ENCODE data around the gene ATXN1. TPM values are rescaled to one million over a fixed set of nuclear protein-coding genes. Genes with fewer than 3 reads are reported as not detected.
"Not testable (repeated sequence)": the region's sequence is repeated elsewhere in the genome, so short reads cannot be mapped to it uniquely, and the experiment has no call there.

ATXN1 gene
- total RNA-seq, 1 donor from 2014 or later = 69.1 TPM

DNA sequence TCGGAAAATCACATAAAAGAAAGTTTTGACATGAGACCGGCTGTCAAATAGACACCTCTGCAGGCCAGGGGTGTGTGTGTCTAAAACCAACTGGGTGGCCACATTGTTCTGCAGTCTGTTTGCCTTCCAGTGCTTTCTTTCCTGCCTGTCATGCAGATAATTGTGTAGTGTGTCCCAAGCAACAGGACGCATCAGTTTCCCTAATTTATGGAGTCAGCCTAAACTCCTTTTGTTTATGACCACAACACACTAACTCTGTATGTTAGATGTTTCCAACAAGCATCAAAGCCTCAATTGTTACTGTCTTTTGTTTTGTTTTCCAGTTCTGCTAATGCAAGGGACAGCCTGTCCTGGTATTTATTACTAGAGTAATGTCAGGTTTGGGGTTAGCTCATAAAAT is 205.7 kb downstream of the ATXN1 start:
- Mint-ChIP-seq H3K36me3 (ENCODE audit: low read depth) (peaks cover 38% of the 10 kb centered on the region), H3K27me3 (ENCODE audit: low read depth) (no peaks in the 10 kb centered on the region), H3K9me3 (no peaks in the 10 kb centered on the region), H3K27ac (no peak overlapping the region), H3K4me1 (ENCODE audit: low read depth) (peaks cover 4% of the 10 kb centered on the region), H3K4me3 (ENCODE audit: low read depth) (no peak overlapping the region)
- intact Hi-C loops (cut with micrococcal nuclease) = no loop called here
- DNase-seq (ENCODE audit: low spot score) = no peak

DNA sequence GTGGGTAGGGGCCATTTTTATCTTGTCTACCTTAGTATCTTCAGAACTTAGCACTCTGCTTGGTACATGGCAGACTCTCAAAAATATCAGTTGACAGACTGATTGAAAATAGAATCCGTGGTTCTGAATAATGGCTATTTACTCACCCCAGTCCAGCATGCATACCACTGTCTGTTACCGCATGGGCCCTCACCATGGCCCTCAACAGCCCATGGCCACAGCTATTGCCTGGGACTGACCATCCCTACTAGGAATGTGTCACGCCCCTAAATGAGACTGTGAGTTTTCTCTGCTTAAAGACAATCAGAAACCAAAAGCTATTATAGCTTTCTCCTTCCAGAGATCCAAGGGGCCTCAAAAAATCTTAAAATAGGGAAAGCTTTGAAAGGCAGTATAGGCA is 207.7 kb downstream of the ATXN1 start:
- intact Hi-C loops (cut with micrococcal nuclease) = no loop called here
- H3K36me3 Mint-ChIP-seq (ENCODE audit: low read depth) = peaks cover 41% of the 10 kb centered on the region
- H3K4me1 Mint-ChIP-seq (ENCODE audit: low read depth) = peaks cover 4% of the 10 kb centered on the region
- no peak overlapping the region for H3K4me3 Mint-ChIP-seq (ENCODE audit: low read depth)
- H3K9me3 Mint-ChIP-seq = no peaks in the 10 kb centered on the region
- H3K27ac Mint-ChIP-seq = no peak overlapping the region
- no peak for DNase-seq (ENCODE audit: low spot score)
- H3K27me3 Mint-ChIP-seq (ENCODE audit: low read depth) = no peaks in the 10 kb centered on the region

DNA sequence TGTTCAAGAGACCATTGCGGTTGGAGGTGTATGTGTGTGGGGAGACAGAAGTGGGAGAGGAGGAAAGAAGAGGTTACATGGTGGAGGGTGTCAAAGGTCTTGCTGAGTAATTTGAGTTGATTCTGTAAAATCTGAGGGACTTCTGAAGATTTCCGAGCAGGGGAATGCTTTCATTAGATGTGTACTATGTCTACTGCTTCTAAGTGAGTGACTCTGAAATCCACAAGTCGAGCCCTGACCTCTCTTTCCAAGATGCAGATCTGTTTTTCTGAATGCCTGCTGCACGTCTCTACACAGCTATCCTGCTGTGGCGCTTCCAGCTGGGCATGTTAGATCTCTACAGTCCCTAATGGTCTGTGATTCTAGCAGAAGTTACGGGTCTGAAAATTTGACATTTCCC is 209.8 kb downstream of the ATXN1 start:
- Mint-ChIP-seq H3K4me3 (ENCODE audit: low read depth) (no peak overlapping the region), H3K27me3 (ENCODE audit: low read depth) (no peaks in the 10 kb centered on the region), H3K4me1 (ENCODE audit: low read depth) (peaks cover 8% of the 10 kb centered on the region), H3K9me3 (no peaks in the 10 kb centered on the region), H3K36me3 (ENCODE audit: low read depth) (peaks cover 51% of the 10 kb centered on the region), H3K27ac (no peak overlapping the region)
- intact Hi-C loops (cut with micrococcal nuclease) = no loop called here
- no peak for DNase-seq (ENCODE audit: low spot score)

DNA sequence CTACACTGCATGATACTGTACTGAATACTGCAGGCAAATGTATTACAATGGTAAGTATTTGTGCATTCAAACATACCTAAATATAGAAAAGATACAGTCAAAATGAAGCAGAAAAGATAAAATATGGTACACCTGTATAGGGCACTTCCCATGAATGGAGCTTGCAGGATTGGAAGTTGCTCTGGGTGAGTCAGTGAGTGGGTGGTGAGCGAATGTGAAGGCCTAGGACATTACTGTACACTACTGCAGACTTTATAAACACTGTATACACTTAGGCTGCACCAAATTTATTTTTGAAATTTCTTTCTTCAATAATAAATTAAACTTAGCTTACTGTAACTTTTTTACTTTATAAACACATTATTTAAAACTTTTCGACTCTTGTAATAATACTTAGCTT is 213.1 kb downstream of the ATXN1 start:
- Mint-ChIP-seq H3K27me3 (ENCODE audit: low read depth) (no peaks in the 10 kb centered on the region), H3K27ac (no peak overlapping the region), H3K36me3 (ENCODE audit: low read depth) (peaks cover 51% of the 10 kb centered on the region), H3K4me3 (ENCODE audit: low read depth) (no peak overlapping the region), H3K9me3 (no peaks in the 10 kb centered on the region), H3K4me1 (ENCODE audit: low read depth) (peaks cover 21% of the 10 kb centered on the region)
- no peak for DNase-seq (ENCODE audit: low spot score)
- intact Hi-C loops (cut with micrococcal nuclease) = no loop called here

DNA sequence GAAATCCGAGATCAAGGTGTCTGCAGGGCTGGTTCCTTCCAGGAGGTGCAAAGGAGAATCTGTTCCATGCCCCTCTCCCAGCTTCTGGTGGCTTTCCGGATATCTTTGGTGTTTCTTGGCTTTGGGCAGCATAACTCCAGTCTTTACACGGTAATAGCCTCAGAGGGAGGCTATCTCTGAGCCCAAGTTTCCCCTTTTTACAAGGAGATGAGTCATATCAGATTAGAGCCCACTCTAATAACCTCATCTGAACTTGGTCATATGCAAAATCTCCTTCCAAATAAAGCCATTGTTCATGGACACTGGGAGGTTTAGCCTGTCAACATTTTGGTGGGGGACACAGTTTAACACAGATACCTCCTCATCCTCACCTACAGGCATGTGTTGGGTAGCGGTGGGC is 213.7 kb downstream of the ATXN1 start:
- DNase-seq (ENCODE audit: low spot score) = no peak

DNA sequence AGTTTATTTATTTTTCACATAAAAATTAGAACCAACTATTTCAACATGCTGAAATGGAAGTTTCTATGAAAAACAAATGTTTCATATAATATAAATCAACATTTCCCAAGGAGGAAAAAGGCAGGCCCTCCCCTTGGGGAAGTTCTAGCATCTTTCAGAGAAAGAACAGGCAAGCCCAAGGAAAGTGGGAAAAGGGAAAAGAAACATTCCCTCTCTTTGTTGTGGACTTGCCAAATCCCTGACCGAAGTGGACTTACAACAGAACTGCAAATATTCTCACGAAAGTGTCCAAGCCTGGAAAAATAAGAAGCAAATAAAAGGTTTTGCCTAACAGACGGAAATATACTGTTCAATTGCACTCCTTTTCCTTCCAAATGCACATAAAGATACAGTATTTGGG is 214.4 kb downstream of the ATXN1 start:
- no peaks in the 10 kb centered on the region for H3K27me3 Mint-ChIP-seq (ENCODE audit: low read depth)
- H3K4me1 Mint-ChIP-seq (ENCODE audit: low read depth) = peaks cover 26% of the 10 kb centered on the region
- intact Hi-C loops (cut with micrococcal nuclease) = no loop called here
- H3K36me3 Mint-ChIP-seq (ENCODE audit: low read depth) = peaks cover 41% of the 10 kb centered on the region
- no peak overlapping the region for H3K4me3 Mint-ChIP-seq (ENCODE audit: low read depth)
- H3K27ac Mint-ChIP-seq = no peak overlapping the region
- no peak for DNase-seq (ENCODE audit: low spot score)
- H3K9me3 Mint-ChIP-seq = no peaks in the 10 kb centered on the region

More for the DNA sequence above, 213.7 kb downstream of the ATXN1 start:
- peaks cover 46% of the 10 kb centered on the region for H3K36me3 Mint-ChIP-seq (ENCODE audit: low read depth)
- H3K4me1 Mint-ChIP-seq (ENCODE audit: low read depth) = peaks cover 21% of the 10 kb centered on the region
- H3K4me3 Mint-ChIP-seq (ENCODE audit: low read depth) = no peak overlapping the region
- H3K9me3 Mint-ChIP-seq = no peaks in the 10 kb centered on the region
- no peak overlapping the region for H3K27ac Mint-ChIP-seq
- no peaks in the 10 kb centered on the region for H3K27me3 Mint-ChIP-seq (ENCODE audit: low read depth)
- intact Hi-C loops (cut with micrococcal nuclease) = no loop called here

DNA sequence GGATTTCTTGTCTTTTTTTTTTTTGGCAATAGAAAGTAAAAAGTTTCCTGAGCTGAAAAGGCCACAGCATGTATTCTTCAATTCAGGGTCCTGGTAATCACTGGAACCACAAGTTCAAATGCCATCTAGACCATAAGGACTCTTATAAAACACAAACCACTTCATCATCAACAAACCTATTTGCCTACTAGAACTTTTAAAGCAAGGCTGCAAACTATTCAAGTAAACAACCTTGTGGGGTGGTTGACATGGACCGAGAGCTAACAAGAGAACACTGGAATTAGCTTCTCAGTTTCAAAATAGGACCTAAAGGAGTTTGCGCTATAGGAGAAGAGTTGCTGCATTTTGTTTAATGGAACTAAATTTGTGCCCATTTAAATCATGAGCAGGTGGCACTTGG is 215.9 kb downstream of the ATXN1 start:
- peaks cover 37% of the 10 kb centered on the region for H3K36me3 Mint-ChIP-seq (ENCODE audit: low read depth)
- peaks cover 41% of the 10 kb centered on the region for H3K4me1 Mint-ChIP-seq (ENCODE audit: low read depth)
- H3K27ac Mint-ChIP-seq = no peak overlapping the region
- H3K27me3 Mint-ChIP-seq (ENCODE audit: low read depth) = no peaks in the 10 kb centered on the region
- no peaks in the 10 kb centered on the region for H3K9me3 Mint-ChIP-seq
- DNase-seq (ENCODE audit: low spot score) = no peak
- intact Hi-C loops (cut with micrococcal nuclease) = no loop called here
- H3K4me3 Mint-ChIP-seq (ENCODE audit: low read depth) = no peak overlapping the region

DNA sequence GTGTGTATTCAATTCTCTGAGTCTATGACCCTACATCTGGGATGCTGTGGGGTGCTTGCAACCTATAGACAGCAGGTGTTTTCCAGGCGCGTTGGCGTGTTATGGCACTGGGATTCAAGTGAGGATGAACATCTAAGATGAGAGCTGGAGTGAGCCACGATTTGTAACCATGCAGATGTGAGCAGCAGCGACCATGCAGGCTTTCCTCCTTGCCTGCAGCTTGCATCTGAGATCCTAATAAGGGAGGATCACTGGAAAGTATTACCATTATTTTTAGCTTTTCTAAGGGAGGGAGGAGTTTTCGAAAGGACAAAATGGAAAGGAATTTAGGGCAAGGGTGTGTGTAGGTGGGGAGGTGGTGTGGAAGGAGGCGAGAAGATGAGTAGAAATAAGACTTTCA is 216.7 kb downstream of the ATXN1 start:
- Mint-ChIP-seq H3K4me3 (ENCODE audit: low read depth) (no peak overlapping the region), H3K4me1 (ENCODE audit: low read depth) (peaks cover 46% of the 10 kb centered on the region), H3K36me3 (ENCODE audit: low read depth) (peaks cover 39% of the 10 kb centered on the region), H3K27ac (no peak overlapping the region), H3K27me3 (ENCODE audit: low read depth) (no peaks in the 10 kb centered on the region), H3K9me3 (no peaks in the 10 kb centered on the region)
- no peak for DNase-seq (ENCODE audit: low spot score)
- intact Hi-C loops (cut with micrococcal nuclease) = no loop called here

DNA sequence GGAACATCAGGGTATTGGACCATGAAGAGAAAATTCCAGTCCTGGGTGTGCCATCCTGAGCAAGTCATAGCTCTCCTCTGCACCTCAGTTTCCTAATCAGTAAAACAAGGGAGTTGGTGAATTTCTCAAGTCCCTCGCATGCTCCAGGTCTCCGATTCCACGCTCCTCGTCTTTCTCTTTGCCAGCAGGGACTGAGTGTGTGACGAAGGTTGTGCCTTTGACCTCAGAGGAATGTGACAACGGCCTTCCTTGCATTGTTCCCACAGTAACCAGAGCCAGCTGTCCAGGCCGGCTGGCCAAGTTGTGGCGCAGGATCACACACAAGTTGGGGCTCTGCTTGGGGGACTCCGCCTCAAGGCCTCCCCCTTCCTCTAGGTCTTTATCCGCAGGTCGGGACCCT is 217.3 kb downstream of the ATXN1 start:
- H3K4me3 Mint-ChIP-seq (ENCODE audit: low read depth) = no peak overlapping the region
- H3K36me3 Mint-ChIP-seq (ENCODE audit: low read depth) = peaks cover 41% of the 10 kb centered on the region
- DNase-seq (ENCODE audit: low spot score) = no peak
- H3K27ac Mint-ChIP-seq = no peak overlapping the region
- H3K27me3 Mint-ChIP-seq (ENCODE audit: low read depth) = no peaks in the 10 kb centered on the region
- intact Hi-C loops (cut with micrococcal nuclease) = no loop called here
- no peaks in the 10 kb centered on the region for H3K9me3 Mint-ChIP-seq
- H3K4me1 Mint-ChIP-seq (ENCODE audit: low read depth) = peaks cover 51% of the 10 kb centered on the region

DNA sequence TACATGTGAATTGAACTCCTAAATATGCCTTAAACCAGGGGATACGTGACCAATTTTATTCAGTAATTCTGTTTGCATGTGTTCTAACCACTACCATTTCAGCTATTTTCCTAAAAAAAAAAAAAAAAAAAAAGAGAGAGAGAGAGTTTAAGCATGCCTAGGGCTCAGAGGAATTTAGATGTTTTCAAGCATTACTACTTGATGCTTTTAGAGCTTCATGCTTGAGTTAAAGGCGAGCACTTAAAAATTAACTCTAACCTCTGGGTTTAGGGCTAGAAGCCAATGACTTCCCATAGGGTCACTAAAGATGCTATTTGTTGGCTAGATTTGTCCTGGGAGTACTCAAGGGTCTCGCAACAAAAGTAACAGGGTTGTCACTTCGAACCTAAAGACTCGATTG is 217.7 kb downstream of the ATXN1 start:
- intact Hi-C loops (cut with micrococcal nuclease) = no loop called here
- DNase-seq (ENCODE audit: low spot score) = no peak
- Mint-ChIP-seq H3K4me1 (ENCODE audit: low read depth) (peaks cover 54% of the 10 kb centered on the region), H3K27me3 (ENCODE audit: low read depth) (no peaks in the 10 kb centered on the region), H3K9me3 (no peaks in the 10 kb centered on the region), H3K27ac (no peak overlapping the region), H3K4me3 (ENCODE audit: low read depth) (no peak overlapping the region), H3K36me3 (ENCODE audit: low read depth) (peaks cover 44% of the 10 kb centered on the region)

DNA sequence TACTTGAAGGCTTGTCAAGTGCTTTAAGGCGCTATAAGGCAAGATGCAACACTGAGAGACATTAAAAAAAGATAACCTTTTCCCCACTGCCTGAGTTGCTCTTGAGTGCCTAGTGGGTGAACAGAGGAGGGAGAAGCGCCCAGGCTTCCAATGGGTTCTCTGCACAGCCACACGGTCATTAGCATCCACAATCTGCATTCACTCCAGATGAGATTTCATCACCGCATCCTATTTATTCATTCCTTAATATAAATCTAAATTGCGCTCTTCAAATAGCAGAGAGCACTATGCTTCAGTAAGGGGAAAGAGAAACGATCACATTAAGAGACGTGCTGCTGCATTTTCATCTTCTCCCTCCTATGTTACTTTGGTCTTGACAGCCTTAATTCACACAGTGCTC is 219.2 kb downstream of the ATXN1 start:
- intact Hi-C loops (cut with micrococcal nuclease) = no loop called here
- Mint-ChIP-seq H3K4me1 (ENCODE audit: low read depth) (peaks cover 49% of the 10 kb centered on the region), H3K9me3 (no peaks in the 10 kb centered on the region), H3K36me3 (ENCODE audit: low read depth) (peaks cover 36% of the 10 kb centered on the region), H3K27me3 (ENCODE audit: low read depth) (no peaks in the 10 kb centered on the region), H3K27ac (no peak overlapping the region), H3K4me3 (ENCODE audit: low read depth) (no peak overlapping the region)
- no peak for DNase-seq (ENCODE audit: low spot score)

DNA sequence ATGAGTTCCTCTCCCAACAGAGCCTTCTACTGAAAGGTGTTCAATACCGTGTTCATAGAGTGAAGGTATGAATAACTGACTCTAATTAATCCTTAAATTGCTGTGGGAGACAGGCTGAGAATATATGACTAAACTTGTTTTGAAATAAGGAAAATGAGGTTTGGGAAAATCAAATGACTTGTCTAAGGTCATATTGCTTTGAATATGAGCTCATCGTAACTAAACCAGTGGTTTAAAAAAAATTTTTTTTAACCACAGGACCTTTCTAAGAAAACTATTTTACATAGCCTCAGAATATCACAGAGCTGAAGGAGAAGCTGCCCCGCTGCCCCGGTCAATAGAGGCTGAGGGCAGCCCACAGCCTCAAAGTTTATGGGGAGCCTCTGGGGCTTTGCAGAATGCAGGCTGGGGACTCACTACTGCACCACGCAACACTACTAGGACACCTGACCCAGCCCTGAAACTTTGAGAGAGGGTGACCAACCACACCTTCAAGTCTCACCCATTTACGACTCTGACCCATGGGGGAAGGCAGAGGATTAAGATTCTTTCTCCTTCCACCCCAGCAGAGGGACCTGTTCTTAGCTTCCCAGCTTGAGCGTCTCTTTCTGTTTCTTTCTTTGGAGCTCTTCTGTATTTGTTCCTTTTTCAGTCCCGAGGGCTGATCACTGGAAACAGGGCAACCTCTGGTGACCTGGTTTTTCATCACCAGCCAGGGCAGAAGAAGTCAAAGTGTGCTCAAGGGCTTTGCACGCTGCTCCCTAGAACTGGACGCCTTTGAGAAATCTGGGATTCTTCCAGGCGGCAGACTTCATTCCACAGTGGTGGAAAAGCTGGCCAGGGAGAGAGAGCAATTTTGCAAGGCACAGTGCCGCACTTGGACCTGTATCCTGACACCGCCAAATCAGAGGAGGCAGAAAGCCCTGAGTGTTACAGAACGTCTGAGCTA is 220.2 kb downstream of the ATXN1 start:
- no peaks in the 10 kb centered on the region for H3K27me3 Mint-ChIP-seq (ENCODE audit: low read depth)
- no peak overlapping the region for H3K4me3 Mint-ChIP-seq (ENCODE audit: low read depth)
- intact Hi-C loops (cut with micrococcal nuclease) = loop anchor here (2.0 kb wide), 2 partner anchors 58 to 62 kb away; no protein-coding TSS in a partner anchor
- H3K36me3 Mint-ChIP-seq (ENCODE audit: low read depth) = peaks cover 28% of the 10 kb centered on the region
- H3K27ac Mint-ChIP-seq = peak overlapping the region; percentile 58
- no peak for DNase-seq (ENCODE audit: low spot score)
- H3K4me1 Mint-ChIP-seq (ENCODE audit: low read depth) = peaks cover 49% of the 10 kb centered on the region
- H3K9me3 Mint-ChIP-seq = no peaks in the 10 kb centered on the region

DNA sequence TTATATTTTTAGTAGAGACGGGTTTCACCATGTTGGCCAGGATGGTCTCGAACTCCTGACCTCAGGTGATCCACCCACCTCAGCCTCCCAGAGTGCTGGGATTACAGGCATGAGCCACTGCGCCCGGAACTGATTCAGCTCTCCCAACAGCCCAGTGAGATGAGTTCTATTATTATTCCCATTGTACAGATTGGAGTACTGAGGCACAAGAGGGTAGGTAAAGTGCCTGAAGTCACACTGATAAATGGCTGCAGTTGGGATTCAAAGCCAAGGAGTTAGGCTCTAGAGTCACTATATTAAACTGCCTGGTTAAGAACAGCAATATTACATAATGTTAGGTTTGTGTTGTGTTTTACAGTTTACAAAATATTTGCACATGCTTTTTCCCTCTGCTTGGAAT is 220.9 kb downstream of the ATXN1 start:
- intact Hi-C loops (cut with micrococcal nuclease) = loop anchor here (2.0 kb wide), 2 partner anchors 58 to 62 kb away; no protein-coding TSS in a partner anchor
- not testable (repeated sequence) for H3K9me3 Mint-ChIP-seq; H3K27me3 Mint-ChIP-seq (ENCODE audit: low read depth); H3K4me3 Mint-ChIP-seq (ENCODE audit: low read depth); DNase-seq (ENCODE audit: low spot score)
- peak overlapping the region; percentile 58 for H3K27ac Mint-ChIP-seq
- peaks cover 46% of the 10 kb centered on the region for H3K4me1 Mint-ChIP-seq (ENCODE audit: low read depth)
- peaks cover 22% of the 10 kb centered on the region for H3K36me3 Mint-ChIP-seq (ENCODE audit: low read depth)

Data from activated T-helper 2 cell treated with anti-CD3 and anti-CD28 coated beads, Interferon-gamma antibody, Interleukin-2, Interleukin-4, amounts not matched to agents 10 μg/mL and 5 μg/mL and 100 μg/mL, durations not matched to agents 14 hours and 24 hours and 36 hours (primary cell).